Transverse colon (tissue), 4 donors: ENCODE data around the gene SUSD6. TPM values are rescaled to one million over a fixed set of nuclear protein-coding genes. Genes with fewer than 3 reads are reported as not detected.
A peak's percentile ranks its signal among the peaks of the same experiment; 100 is the strongest.

Experiments used
- DNase-seq: peaks from one replicate; pipeline ENCODE4 v3.0.0-alpha.2; 2019
- H3K27ac ChIP-seq, 4 donors: fragments of 200-600 bp; sonication (generic); 2 replicates each; pipeline ENCODE4 v1.5.1; 2016 to 2018; ENCODE audit warnings: inconsistent platforms in 4 of 4
- H3K27me3 ChIP-seq: fragments of 200-600 bp; sonication (generic); 2 replicates; pipeline ENCODE4 v1.5.1; 2017; ENCODE audit warnings: inconsistent platforms
- H3K36me3 ChIP-seq, 4 donors: fragments of 200-600 bp; sonication (generic); 2 replicates each; pipeline ENCODE4 v1.5.1; 2017 to 2019; ENCODE audit warnings: inconsistent platforms in 4 of 4
- H3K4me1 ChIP-seq, 4 donors: fragments of 200-600 bp; sonication (generic); 2 replicates each; pipeline ENCODE4 v1.5.1; 2017 to 2020; ENCODE audit warnings: inconsistent platforms in 4 of 4
- H3K4me3 ChIP-seq, 4 donors: fragments of 200-600 bp; sonication (generic); 1 replicate in 1 of 4; 2 replicates in 3 of 4; pipeline versions ENCODE4 v1.5.1 to v1.6.1; 2017 to 2019; ENCODE audit warnings: inconsistent platforms in 4 of 4
- H3K9me3 ChIP-seq, 2 donors: fragments of 200-600 bp; sonication (generic); 2 replicates each; pipeline ENCODE4 v1.5.1; 2017 to 2019; ENCODE audit warnings: inconsistent platforms in 2 of 2
- EP300 ChIP-seq: sonication (generic); formaldehyde crosslinking; IDR thresholded peaks from one replicate; pipeline ENCODE4 v1.6.1; 2017; ENCODE audit warnings: antibody characterized with exemption, low read depth
- POLR2A ChIP-seq: fragments of 450-650 bp; IDR thresholded peaks from one replicate; pipeline ENCODE4 v1.6.1; 2016; ENCODE audit warnings: antibody characterized with exemption, mild to moderate bottlenecking, moderate library complexity
- POLR2AphosphoS5 ChIP-seq, 3 donors: sonication (generic); formaldehyde crosslinking; IDR thresholded peaks; one replicate each; pipeline ENCODE4 v1.6.1; 2016; ENCODE audit warnings: antibody characterized with exemption in 3 of 3
- WGBS, 2 donors: methylation state at CpG; one replicate each; pipeline ENCODE4 v1.1.5; 2018; ENCODE audit warnings: low coverage in 1 of 2; 5-methylcytosine and 5-hydroxymethylcytosine counted together
- in situ Hi-C, 4 donors: fragments of 200-750 bp; cut with MboI; loops; one replicate each; pipeline versions ENCODE4 v1.15.0 to v1.15.1; 2017; ENCODE audit warnings: low sequenced_read_pairs in 3 of 4, low pct_ligation_motif_present in 1 of 4, low pct_unique_long_range_greater_than_20kb in 1 of 4
- intact Hi-C: fragments of 100-400 bp; cut with DNase I; formaldehyde crosslinking; loops from one replicate; pipeline ENCODE4 v1.15.1; 2023; ENCODE audit warnings: low total_unique reads
- total RNA-seq, 4 donors: library from RNA; depleted of rRNA; stranded (reverse); fragments of >200 nt; gene quantifications; one replicate each; pipeline ENCODE4 v1.1.0, GENCODE V29; 2016
- TF ChIP-seq, protein P1 (sequence below), 5 experiments: fragments of 200-600 bp in 3 of 5; fragments of 450-650 bp in 2 of 5; sonication (generic) in 3 of 5; IDR thresholded peaks; 1 replicate in 2 of 5; 2 replicates in 3 of 5; pipeline ENCODE4 v1.5.1; 2016 to 2017; ENCODE audit warnings: antibody characterized with exemption in 5 of 5, inconsistent platforms in 3 of 5, mild to moderate bottlenecking in 2 of 5, moderate library complexity in 1 of 5

SUSD6 gene
- total RNA-seq, 4 donors from 2014 or later: 29.1 to 159 (median 95.0) TPM

DNA sequence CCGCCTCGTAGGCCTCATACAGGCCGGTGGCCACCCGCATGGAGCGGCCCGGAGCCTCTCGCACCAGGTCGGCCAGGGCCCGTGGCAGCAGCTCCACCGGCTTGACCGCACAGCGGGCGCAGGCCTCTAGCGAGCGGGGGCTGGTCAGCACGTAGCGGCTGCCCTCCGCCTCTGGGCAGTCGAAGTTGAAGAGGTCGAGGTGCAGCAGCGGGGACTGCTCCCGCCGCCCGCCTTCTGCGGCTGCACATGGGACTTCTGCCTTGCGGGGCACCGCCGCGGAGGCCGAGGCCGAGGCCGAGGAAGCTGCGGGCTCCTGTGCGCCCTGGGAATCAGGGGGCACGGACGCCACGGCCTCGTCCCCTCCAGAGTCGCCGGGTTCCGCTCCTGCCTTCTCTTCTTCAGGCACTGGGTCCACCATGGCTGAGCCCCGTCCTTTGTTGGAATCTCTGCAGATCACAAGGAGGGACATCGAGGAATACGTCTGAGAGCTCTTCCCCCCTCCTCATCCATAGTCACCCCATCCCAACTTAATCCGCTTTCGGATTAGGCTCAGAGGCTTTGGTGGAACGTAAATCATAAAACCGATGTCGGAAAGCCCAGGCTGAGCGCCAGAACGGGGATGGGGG lies 38.1 kb upstream of the SUSD6 start:
- Histone ChIP-seq H3K9me3 (no peaks in the 10 kb centered on the region), H3K36me3 (no peaks in the 10 kb centered on the region), H3K27me3 (peaks cover 92% of the 10 kb centered on the region), H3K27ac (no peak overlapping the region), H3K4me1 (peaks cover 9 to 36% (median 28%) of the 10 kb centered on the region in 4 donors), H3K4me3 (peak overlapping the region in 1 of 4 donors; percentile 53)
- intact Hi-C loops (no loop called here), in situ Hi-C loops (no loop called here)
- 51% methylated on average over 39 of the region's 51 CpGs; no CpG with 5 or more reads in 1 of the 2 donors for WGBS, 2 donors
- no peak for DNase-seq
- TF ChIP-seq, protein P1, sequence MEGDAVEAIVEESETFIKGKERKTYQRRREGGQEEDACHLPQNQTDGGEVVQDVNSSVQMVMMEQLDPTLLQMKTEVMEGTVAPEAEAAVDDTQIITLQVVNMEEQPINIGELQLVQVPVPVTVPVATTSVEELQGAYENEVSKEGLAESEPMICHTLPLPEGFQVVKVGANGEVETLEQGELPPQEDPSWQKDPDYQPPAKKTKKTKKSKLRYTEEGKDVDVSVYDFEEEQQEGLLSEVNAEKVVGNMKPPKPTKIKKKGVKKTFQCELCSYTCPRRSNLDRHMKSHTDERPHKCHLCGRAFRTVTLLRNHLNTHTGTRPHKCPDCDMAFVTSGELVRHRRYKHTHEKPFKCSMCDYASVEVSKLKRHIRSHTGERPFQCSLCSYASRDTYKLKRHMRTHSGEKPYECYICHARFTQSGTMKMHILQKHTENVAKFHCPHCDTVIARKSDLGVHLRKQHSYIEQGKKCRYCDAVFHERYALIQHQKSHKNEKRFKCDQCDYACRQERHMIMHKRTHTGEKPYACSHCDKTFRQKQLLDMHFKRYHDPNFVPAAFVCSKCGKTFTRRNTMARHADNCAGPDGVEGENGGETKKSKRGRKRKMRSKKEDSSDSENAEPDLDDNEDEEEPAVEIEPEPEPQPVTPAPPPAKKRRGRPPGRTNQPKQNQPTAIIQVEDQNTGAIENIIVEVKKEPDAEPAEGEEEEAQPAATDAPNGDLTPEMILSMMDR (IDR thresholded peaks at IDR 0.05): no peak
- TF ChIP-seq EP300 (no peak), POLR2A (no peak), POLR2AphosphoS5 (IDR thresholded peaks at IDR 0.05) (no peak)

DNA sequence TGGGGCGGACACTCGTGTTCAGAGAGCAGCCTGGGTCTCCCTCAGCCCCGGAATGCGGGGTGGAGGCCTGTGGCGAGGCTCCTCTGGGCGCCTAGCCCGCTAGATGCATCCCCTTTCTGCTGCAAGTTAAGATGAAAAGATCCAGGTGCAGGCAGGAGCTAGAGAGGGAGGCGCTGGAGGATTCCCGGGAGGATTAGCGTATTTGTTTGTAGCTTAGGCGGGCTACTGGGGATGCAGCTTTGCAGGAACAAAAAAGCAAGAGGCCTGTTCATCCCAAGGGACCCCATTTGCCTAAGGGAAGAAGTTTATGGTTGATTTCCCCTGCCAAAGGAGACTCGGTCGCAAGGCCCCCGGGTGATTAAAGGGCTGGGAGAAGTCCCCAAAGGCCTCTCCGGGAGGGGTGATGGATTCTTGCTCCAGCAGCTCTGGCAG lies 37.5 kb upstream of the SUSD6 start:
- intact Hi-C loops (no loop called here), in situ Hi-C loops (no loop called here)
- H3K27me3 ChIP-seq: peaks cover 86% of the 10 kb centered on the region
- 7% methylated on average over 15 of the region's 15 CpGs; no CpG with 5 or more reads in 1 of the 2 donors for WGBS, 2 donors
- H3K9me3 ChIP-seq: no peaks in the 10 kb centered on the region
- TF ChIP-seq EP300 (no peak), POLR2AphosphoS5 (IDR thresholded peaks at IDR 0.05) (no peak), POLR2A (no peak)
- TF ChIP-seq, protein P1 (IDR thresholded peaks at IDR 0.05): no peak
- H3K4me3 ChIP-seq: peak overlapping the region in 1 of 4 donors; percentile 53
- DNase-seq: no peak
- peaks cover 9 to 36% (median 28%) of the 10 kb centered on the region in 4 donors for H3K4me1 ChIP-seq
- H3K27ac ChIP-seq: no peak overlapping the region
- no peaks in the 10 kb centered on the region for H3K36me3 ChIP-seq

DNA sequence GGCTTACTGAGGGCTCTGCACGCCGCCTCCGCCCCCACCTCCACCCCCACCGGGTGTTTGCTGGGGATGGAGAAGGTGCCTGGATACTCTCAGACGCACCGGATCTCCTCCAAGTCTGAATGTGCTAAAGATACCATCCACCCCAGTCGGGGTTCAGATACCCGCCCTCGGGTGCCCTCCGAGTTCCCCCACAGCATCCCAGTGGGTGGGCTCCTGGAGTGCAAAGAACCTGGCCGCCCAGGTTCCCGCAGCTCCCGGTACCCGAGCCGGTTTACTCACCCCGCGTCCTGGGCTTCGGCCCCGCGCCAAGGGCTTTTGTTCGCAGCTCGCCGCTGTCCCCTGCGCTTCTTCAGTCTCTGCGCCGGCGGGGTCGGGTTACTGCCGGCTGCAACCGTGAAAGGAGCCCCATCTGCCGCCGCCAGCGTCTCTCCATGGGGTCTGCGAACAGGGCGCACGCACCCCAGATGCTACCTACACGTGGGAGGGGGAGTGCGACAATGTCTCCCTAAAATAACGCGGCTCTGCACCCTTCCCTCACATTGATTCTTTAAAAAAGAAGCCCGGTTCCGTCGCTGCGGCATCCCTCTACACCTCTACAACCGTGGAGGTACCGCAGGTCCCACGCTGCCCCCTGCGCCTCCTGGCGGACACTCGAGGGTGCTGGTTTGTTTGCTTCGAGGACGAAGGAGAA lies 37.0 kb upstream of the SUSD6 start, which contains the start of gene CCDC177:
CCDC177 (minus strand) TSS at position 609 of the 691 bp plus-strand sequence. CDS start 1,249 bp downstream, outside the sequence.
- DNase-seq: peak; percentile 68
- H3K27ac ChIP-seq: no peak within 1 kb of the TSS
- peak within 1 kb of the TSS in 1 of 4 donors; percentile 53 for H3K4me3 ChIP-seq
- 0 to 1% methylated on average over 2 to 29 of the region's 52 CpGs for WGBS, 2 donors
- intact Hi-C loops (no loop called here), in situ Hi-C loops (no loop called here)
- TF ChIP-seq EP300 (no peak), POLR2AphosphoS5 (IDR thresholded peaks at IDR 0.05) (no peak), POLR2A (no peak)
- TF ChIP-seq, protein P1 (IDR thresholded peaks at IDR 0.05): peak; percentile 76 to 89 (median 82)
- H3K27me3 ChIP-seq: peaks cover 81% of the 10 kb centered on the region
- no peaks in the 10 kb centered on the region for H3K36me3 ChIP-seq
- H3K4me1 ChIP-seq: peaks cover 9 to 36% (median 28%) of the 10 kb centered on the region in 4 donors
- no peaks in the 10 kb centered on the region for H3K9me3 ChIP-seq

DNA sequence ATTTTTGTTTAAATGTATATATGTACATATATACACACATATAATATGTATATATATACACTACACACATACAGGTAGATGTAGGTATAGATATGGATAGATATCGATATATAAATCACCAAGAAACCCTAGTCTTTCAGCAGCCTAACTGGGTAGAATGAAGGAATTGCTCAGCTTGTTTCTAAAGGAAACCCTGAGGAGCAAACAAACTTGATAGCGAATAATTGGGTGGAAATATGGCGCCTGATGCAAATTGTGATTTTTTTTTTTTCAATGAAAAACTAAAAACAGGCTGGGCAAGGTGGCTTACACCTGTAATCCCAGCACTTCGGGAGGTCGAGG lies 36.5 kb upstream of the SUSD6 start:
- H3K9me3 ChIP-seq: no peaks in the 10 kb centered on the region
- no peak overlapping the region for H3K27ac ChIP-seq
- in situ Hi-C loops (loop anchor here (25.0 kb wide), 1 partner anchor 437 kb away; no protein-coding TSS in a partner anchor), intact Hi-C loops (no loop called here)
- WGBS, 2 donors: 41 to 45% methylated on average over 5 of the region's 5 CpGs
- no peak for TF ChIP-seq EP300
- TF ChIP-seq, protein P1 (IDR thresholded peaks at IDR 0.05): no peak
- no peak for TF ChIP-seq POLR2AphosphoS5 (IDR thresholded peaks at IDR 0.05)
- no peak for TF ChIP-seq POLR2A
- H3K4me1 ChIP-seq: peaks cover 9 to 36% (median 28%) of the 10 kb centered on the region in 4 donors
- H3K27me3 ChIP-seq: peaks cover 75% of the 10 kb centered on the region
- H3K36me3 ChIP-seq: no peaks in the 10 kb centered on the region
- DNase-seq: no peak
- H3K4me3 ChIP-seq: no peak overlapping the region
